Measurements from ENCODE around the gene GGT6. TPM values are rescaled to one million over a fixed set of nuclear protein-coding genes. Genes with fewer than 3 reads are reported as not detected.
A peak's percentile ranks its signal among the peaks of the same experiment; 100 is the strongest.

Gene GGT6
- total RNA-seq, 4 donors from 2014 or later, result 64.6 to 187 (median 134) TPM

- Histone ChIP-seq H3K4me3 (no peak overlapping the region), H3K36me3 (no peaks in the 10 kb centered on the region), H3K27ac (no peak overlapping the region), H3K4me1 (peaks cover 17% of the 10 kb centered on the region), H3K27me3 (peaks cover 38% of the 10 kb centered on the region), H3K9me3 (no peaks in the 10 kb centered on the region)
- WGBS, result 91% methylated on average over 5 of the region's 7 CpGs
- no peak for DNase-seq (ENCODE audit: low spot score in 2 of 2)
- no peak for TF ChIP-seq EP300 (IDR thresholded peaks at IDR 0.05)
- no peak for TF ChIP-seq POLR2A (IDR thresholded peaks at IDR 0.05)
- no peak for TF ChIP-seq CTCF (IDR thresholded peaks at IDR 0.05)
- TF ChIP-seq POLR2AphosphoS5 (IDR thresholded peaks at IDR 0.05), result no peak
Measured at GRCh38 chr17:4587195-4587594, 26.8 kb upstream of the GGT6 start.

- H3K36me3 ChIP-seq, result no peaks in the 10 kb centered on the region
- peaks cover 17% of the 10 kb centered on the region for H3K4me1 ChIP-seq
- H3K27me3 ChIP-seq, result peaks cover 49% of the 10 kb centered on the region
- no peak for TF ChIP-seq POLR2A (IDR thresholded peaks at IDR 0.05)
- no peak for TF ChIP-seq EP300 (IDR thresholded peaks at IDR 0.05)
- no peak for TF ChIP-seq POLR2AphosphoS5 (IDR thresholded peaks at IDR 0.05)
- TF ChIP-seq CTCF (IDR thresholded peaks at IDR 0.05), result no peak
- no peaks in the 10 kb centered on the region for H3K9me3 ChIP-seq
- H3K27ac ChIP-seq, result no peak overlapping the region
- H3K4me3 ChIP-seq, result no peak overlapping the region
- DNase-seq (ENCODE audit: low spot score in 2 of 2), result no peak
- WGBS, result 86% methylated on average over 9 of the region's 9 CpGs
Measured at GRCh38 chr17:4586043-4586442, 25.7 kb upstream of the GGT6 start.

- no peaks in the 10 kb centered on the region for H3K36me3 ChIP-seq
- TF ChIP-seq CTCF (IDR thresholded peaks at IDR 0.05), result no peak
- no peak for TF ChIP-seq POLR2AphosphoS5 (IDR thresholded peaks at IDR 0.05)
- no peak for TF ChIP-seq POLR2A (IDR thresholded peaks at IDR 0.05)
- TF ChIP-seq EP300 (IDR thresholded peaks at IDR 0.05), result no peak
- peaks cover 17% of the 10 kb centered on the region for H3K4me1 ChIP-seq
- H3K27me3 ChIP-seq, result peaks cover 49% of the 10 kb centered on the region
- DNase-seq (ENCODE audit: low spot score in 2 of 2), result no peak
- WGBS, result 84% methylated on average over 7 of the region's 7 CpGs
- peak overlapping the region; percentile 60 for H3K4me3 ChIP-seq
- no peaks in the 10 kb centered on the region for H3K9me3 ChIP-seq
- no peak overlapping the region for H3K27ac ChIP-seq
Measured at GRCh38 chr17:4585638-4585994, 25.2 kb upstream of the GGT6 start.

- H3K4me3 ChIP-seq, result peak overlapping the region; percentile 60
- H3K4me1 ChIP-seq, result peaks cover 17% of the 10 kb centered on the region
- no peaks in the 10 kb centered on the region for H3K9me3 ChIP-seq
- H3K27ac ChIP-seq, result no peak overlapping the region
- TF ChIP-seq POLR2A (IDR thresholded peaks at IDR 0.05) (no peak), EP300 (IDR thresholded peaks at IDR 0.05) (no peak), POLR2AphosphoS5 (IDR thresholded peaks at IDR 0.05) (no peak), CTCF (IDR thresholded peaks at IDR 0.05) (no peak)
- no peaks in the 10 kb centered on the region for H3K36me3 ChIP-seq
- 49% methylated on average over 18 of the region's 57 CpGs for WGBS
- peaks cover 49% of the 10 kb centered on the region for H3K27me3 ChIP-seq
- DNase-seq (ENCODE audit: low spot score in 2 of 2), result no peak
Measured at GRCh38 chr17:4584917-4585637, 24.7 kb upstream of the GGT6 start.

GRCh38 chr17:4584101-4584916, 23.9 kb upstream of the GGT6 start, which contains the start of gene SMTNL2:
SMTNL2 (plus strand) TSS chr17:4584529; CDS start chr17:4584606, 77 bp downstream.
- Histone ChIP-seq H3K9me3 (no peaks in the 10 kb centered on the region), H3K27ac (no peak within 1 kb of the TSS), H3K4me3 (peak within 1 kb of the TSS; percentile 60), H3K36me3 (no peaks in the 10 kb centered on the region), H3K4me1 (peaks cover 17% of the 10 kb centered on the region), H3K27me3 (peaks cover 49% of the 10 kb centered on the region)
- no peak for DNase-seq (ENCODE audit: low spot score in 2 of 2)
- TF ChIP-seq POLR2AphosphoS5 (IDR thresholded peaks at IDR 0.05), result no peak
- no peak for TF ChIP-seq EP300 (IDR thresholded peaks at IDR 0.05)
- TF ChIP-seq CTCF (IDR thresholded peaks at IDR 0.05), result no peak
- 3% methylated on average over 12 of the region's 100 CpGs for whole genome bisulfite sequencing
